Measurements from ENCODE around the gene LBP.
A peak's percentile ranks its signal among the peaks of the same experiment; 100 is the strongest.
"Not testable (repeated sequence)": the region's sequence is repeated elsewhere in the genome, so short reads cannot be mapped to it uniquely, and the experiment has no call there.

LBP gene

GRCh38 chr20:38338849-38339520 is 7.3 kb upstream of the LBP start:
- Histone ChIP-seq H3K4me1 (ENCODE audit: control insufficient read depth, insufficient read depth, low read length) (peaks cover 38% of the 10 kb centered on the region), H3K27me3 (ENCODE audit: control insufficient read depth, insufficient read depth, low read length) (no peaks in the 10 kb centered on the region), H3K27ac (ENCODE audit: low read depth, low read length) (no peak overlapping the region), H3K36me3 (ENCODE audit: control insufficient read depth, insufficient read depth, low read length) (no peaks in the 10 kb centered on the region), H3K4me3 (ENCODE audit: low read depth, low read length) (no peak overlapping the region), H3K9me3 (ENCODE audit: control insufficient read depth, insufficient read depth, low read length) (peaks cover 3% of the 10 kb centered on the region; the same call in 1 of the 2 replicates), H3K9ac (ENCODE audit: low read depth, low read length) (no peak overlapping the region)

GRCh38 chr20:38339521-38339896 is 6.8 kb upstream of the LBP start:
- H3K4me3 ChIP-seq (ENCODE audit: low read depth, low read length); H3K36me3 ChIP-seq (ENCODE audit: control insufficient read depth, insufficient read depth, low read length); H3K9me3 ChIP-seq (ENCODE audit: control insufficient read depth, insufficient read depth, low read length); H3K27ac ChIP-seq (ENCODE audit: low read depth, low read length); H3K27me3 ChIP-seq (ENCODE audit: control insufficient read depth, insufficient read depth, low read length); H3K9ac ChIP-seq (ENCODE audit: low read depth, low read length): not testable (repeated sequence)
- peaks cover 38% of the 10 kb centered on the region for H3K4me1 ChIP-seq (ENCODE audit: control insufficient read depth, insufficient read depth, low read length)

GRCh38 chr20:38339997-38340396 is 6.3 kb upstream of the LBP start:
- no peaks in the 10 kb centered on the region for H3K36me3 ChIP-seq (ENCODE audit: control insufficient read depth, insufficient read depth, low read length)
- peaks cover 3% of the 10 kb centered on the region; the same call in 1 of the 2 replicates for H3K9me3 ChIP-seq (ENCODE audit: control insufficient read depth, insufficient read depth, low read length)
- no peak overlapping the region for H3K27ac ChIP-seq (ENCODE audit: low read depth, low read length)
- no peak overlapping the region for H3K4me3 ChIP-seq (ENCODE audit: low read depth, low read length)
- no peaks in the 10 kb centered on the region for H3K27me3 ChIP-seq (ENCODE audit: control insufficient read depth, insufficient read depth, low read length)
- H3K4me1 ChIP-seq (ENCODE audit: control insufficient read depth, insufficient read depth, low read length) = peaks cover 38% of the 10 kb centered on the region
- no peak overlapping the region for H3K9ac ChIP-seq (ENCODE audit: low read depth, low read length)

DNA sequence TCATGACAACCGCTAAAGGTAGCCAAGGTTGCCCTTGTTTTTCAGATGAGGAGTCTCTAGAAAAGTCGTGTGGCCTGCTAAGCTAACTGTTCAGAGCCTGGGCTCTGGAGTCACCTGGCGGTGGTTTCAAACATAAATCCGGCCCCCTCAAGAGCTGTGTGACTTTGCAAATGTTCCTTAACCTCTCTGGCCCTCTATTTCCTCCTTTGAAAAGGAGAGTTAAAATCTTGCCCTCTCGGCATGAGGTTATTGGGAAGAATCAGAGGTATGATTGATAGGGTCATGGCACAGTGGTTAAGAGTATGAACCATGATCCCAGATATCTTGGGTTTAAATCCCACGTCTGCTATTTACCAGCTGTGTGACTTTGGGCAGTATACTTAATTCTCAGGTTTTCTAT is 5.6 kb upstream of the LBP start:
- H3K4me1 ChIP-seq (ENCODE audit: control insufficient read depth, insufficient read depth, low read length) = peaks cover 38% of the 10 kb centered on the region
- H3K9ac ChIP-seq (ENCODE audit: low read depth, low read length) = no peak overlapping the region
- H3K36me3 ChIP-seq (ENCODE audit: control insufficient read depth, insufficient read depth, low read length) = no peaks in the 10 kb centered on the region

GRCh38 chr20:38342216-38342615 is 4.1 kb upstream of the LBP start:
- Histone ChIP-seq H3K36me3 (ENCODE audit: control insufficient read depth, insufficient read depth, low read length) (no peaks in the 10 kb centered on the region), H3K4me3 (ENCODE audit: low read depth, low read length) (no peak overlapping the region; the same call in 1 of the 2 replicates), H3K4me1 (ENCODE audit: control insufficient read depth, insufficient read depth, low read length) (peaks cover 38% of the 10 kb centered on the region), H3K9me3 (ENCODE audit: control insufficient read depth, insufficient read depth, low read length) (peaks cover 3% of the 10 kb centered on the region; the same call in 1 of the 2 replicates), H3K27ac (ENCODE audit: low read depth, low read length) (peak overlapping the region; percentile 88), H3K27me3 (ENCODE audit: control insufficient read depth, insufficient read depth, low read length) (no peaks in the 10 kb centered on the region), H3K9ac (ENCODE audit: low read depth, low read length) (peak overlapping the region; percentile 48)

More for the DNA sequence above, 5.6 kb upstream of the LBP start:
- Histone ChIP-seq H3K27ac (ENCODE audit: low read depth, low read length) (no peak overlapping the region), H3K4me3 (ENCODE audit: low read depth, low read length) (no peak overlapping the region), H3K9me3 (ENCODE audit: control insufficient read depth, insufficient read depth, low read length) (peaks cover 3% of the 10 kb centered on the region; the same call in 1 of the 2 replicates), H3K27me3 (ENCODE audit: control insufficient read depth, insufficient read depth, low read length) (no peaks in the 10 kb centered on the region)

GRCh38 chr20:38342713-38343310 is 3.5 kb upstream of the LBP start:
- H3K9ac ChIP-seq (ENCODE audit: low read depth, low read length) = peak overlapping the region; percentile 16
- H3K27me3 ChIP-seq (ENCODE audit: control insufficient read depth, insufficient read depth, low read length) = no peaks in the 10 kb centered on the region
- H3K36me3 ChIP-seq (ENCODE audit: control insufficient read depth, insufficient read depth, low read length) = no peaks in the 10 kb centered on the region
- H3K4me3 ChIP-seq (ENCODE audit: low read depth, low read length) = no peak overlapping the region; the same call in 1 of the 2 replicates
- peaks cover 38% of the 10 kb centered on the region for H3K4me1 ChIP-seq (ENCODE audit: control insufficient read depth, insufficient read depth, low read length)
- peaks cover 3% of the 10 kb centered on the region; the same call in 1 of the 2 replicates for H3K9me3 ChIP-seq (ENCODE audit: control insufficient read depth, insufficient read depth, low read length)
- H3K27ac ChIP-seq (ENCODE audit: low read depth, low read length) = peak overlapping the region; percentile 88

DNA sequence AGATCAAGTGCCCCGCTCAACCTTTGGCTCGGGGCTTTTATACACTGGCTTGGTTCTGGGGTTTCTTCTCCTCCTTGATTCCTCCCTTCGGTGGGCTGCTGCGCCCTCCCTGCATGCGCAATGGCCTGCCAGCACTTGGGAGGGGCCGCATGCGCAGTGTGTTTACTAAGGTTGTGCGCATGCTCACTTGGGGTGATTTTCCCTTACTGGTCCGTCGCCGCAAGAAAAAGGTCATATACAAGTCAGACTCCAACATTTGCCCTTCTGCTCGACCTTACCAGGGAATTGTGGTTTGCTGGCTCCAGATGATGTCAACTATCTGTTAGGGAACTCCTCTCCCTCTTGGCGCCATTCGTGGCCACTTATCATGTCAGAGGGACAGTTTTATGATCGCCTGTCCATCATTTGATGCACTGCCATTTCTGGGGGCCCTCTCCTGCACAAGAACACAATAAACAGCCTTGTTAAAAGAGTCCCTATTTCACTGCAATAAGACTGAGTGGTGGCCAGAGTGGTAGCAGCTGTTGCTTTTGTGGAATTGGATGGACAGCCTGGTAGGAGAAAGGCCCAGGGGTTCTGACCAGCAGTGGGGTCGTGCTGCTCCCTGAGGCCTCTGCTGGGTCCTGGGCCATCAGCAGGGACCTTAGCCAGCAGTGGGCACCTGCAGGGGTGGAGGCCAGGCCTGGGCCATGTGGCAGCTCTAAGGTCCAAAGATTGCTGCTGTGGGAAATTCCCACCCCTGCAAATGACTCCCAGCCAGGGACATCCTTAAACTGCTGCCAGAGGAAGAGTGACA is 2.8 kb upstream of the LBP start:
- H3K9me3 ChIP-seq (ENCODE audit: control insufficient read depth, insufficient read depth, low read length) = no peaks in the 10 kb centered on the region
- H3K36me3 ChIP-seq (ENCODE audit: control insufficient read depth, insufficient read depth, low read length) = no peaks in the 10 kb centered on the region
- no peak overlapping the region for H3K4me3 ChIP-seq (ENCODE audit: low read depth, low read length)
- H3K4me1 ChIP-seq (ENCODE audit: control insufficient read depth, insufficient read depth, low read length) = peaks cover 38% of the 10 kb centered on the region
- peak overlapping the region; percentile 88 for H3K27ac ChIP-seq (ENCODE audit: low read depth, low read length)
- H3K27me3 ChIP-seq (ENCODE audit: control insufficient read depth, insufficient read depth, low read length) = no peaks in the 10 kb centered on the region
- no peak overlapping the region for H3K9ac ChIP-seq (ENCODE audit: low read depth, low read length)

DNA sequence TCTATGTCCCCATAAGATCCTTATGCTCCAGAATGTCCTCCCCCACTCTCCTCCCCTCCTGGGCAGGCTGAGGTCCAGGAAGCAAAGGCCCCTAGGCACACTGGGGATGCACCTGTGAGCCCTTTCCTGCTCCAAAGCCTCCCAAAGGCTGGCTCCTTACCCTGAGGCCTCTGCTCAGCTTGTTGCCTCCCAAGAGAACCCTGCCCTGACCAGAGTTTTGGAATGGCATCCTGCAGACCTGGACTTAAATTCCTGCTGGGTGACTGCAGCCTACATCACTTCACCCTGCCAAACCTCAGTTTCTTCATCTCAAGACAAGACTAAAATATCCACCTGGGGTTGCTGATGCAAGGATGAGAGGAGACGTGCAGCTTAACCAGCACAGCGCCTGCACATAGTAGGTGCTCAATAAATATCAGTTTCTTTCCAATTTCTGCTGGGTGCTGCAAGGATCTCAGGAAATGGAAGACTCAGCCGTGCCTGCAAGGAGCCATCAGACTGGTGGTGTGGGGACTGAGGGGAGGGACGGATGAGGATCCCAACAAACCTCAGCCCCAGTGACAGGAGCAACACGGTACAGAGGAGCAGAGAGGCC is 2.1 kb upstream of the LBP start:
- no peak overlapping the region for H3K4me3 ChIP-seq (ENCODE audit: low read depth, low read length)
- H3K9ac ChIP-seq (ENCODE audit: low read depth, low read length) = no peak overlapping the region
- no peaks in the 10 kb centered on the region for H3K27me3 ChIP-seq (ENCODE audit: control insufficient read depth, insufficient read depth, low read length)

DNA sequence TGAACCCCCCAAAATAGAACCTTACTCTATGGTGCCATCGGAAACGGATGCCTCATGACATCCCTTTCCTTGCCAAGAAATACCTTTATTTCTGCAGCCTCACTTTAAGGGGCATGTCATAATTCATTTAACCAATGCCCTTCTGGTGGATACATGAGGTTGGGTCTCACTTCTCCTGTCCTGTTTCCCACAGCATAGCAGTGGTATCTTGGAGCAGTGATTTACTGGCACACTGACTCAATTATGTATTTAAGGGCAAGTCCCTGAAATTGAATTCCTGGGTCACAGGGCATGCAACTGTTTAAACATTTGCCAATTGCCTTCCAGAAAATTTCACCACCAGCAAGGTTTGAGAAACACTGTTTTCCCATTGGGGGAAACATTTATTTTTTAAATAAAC is 639 bp upstream of the LBP start:
- Histone ChIP-seq H3K27ac (ENCODE audit: low read depth, low read length) (no peak overlapping the region), H3K9me3 (ENCODE audit: control insufficient read depth, insufficient read depth, low read length) (no peaks in the 10 kb centered on the region), H3K4me3 (ENCODE audit: low read depth, low read length) (no peak overlapping the region), H3K9ac (ENCODE audit: low read depth, low read length) (no peak overlapping the region), H3K4me1 (ENCODE audit: control insufficient read depth, insufficient read depth, low read length) (peaks cover 25% of the 10 kb centered on the region), H3K27me3 (ENCODE audit: control insufficient read depth, insufficient read depth, low read length) (no peaks in the 10 kb centered on the region), H3K36me3 (ENCODE audit: control insufficient read depth, insufficient read depth, low read length) (no peaks in the 10 kb centered on the region)

More for the DNA sequence above, 2.1 kb upstream of the LBP start:
- H3K36me3 ChIP-seq (ENCODE audit: control insufficient read depth, insufficient read depth, low read length) = no peaks in the 10 kb centered on the region
- H3K4me1 ChIP-seq (ENCODE audit: control insufficient read depth, insufficient read depth, low read length) = peaks cover 35% of the 10 kb centered on the region
- no peak overlapping the region for H3K27ac ChIP-seq (ENCODE audit: low read depth, low read length)
- no peaks in the 10 kb centered on the region for H3K9me3 ChIP-seq (ENCODE audit: control insufficient read depth, insufficient read depth, low read length)

DNA sequence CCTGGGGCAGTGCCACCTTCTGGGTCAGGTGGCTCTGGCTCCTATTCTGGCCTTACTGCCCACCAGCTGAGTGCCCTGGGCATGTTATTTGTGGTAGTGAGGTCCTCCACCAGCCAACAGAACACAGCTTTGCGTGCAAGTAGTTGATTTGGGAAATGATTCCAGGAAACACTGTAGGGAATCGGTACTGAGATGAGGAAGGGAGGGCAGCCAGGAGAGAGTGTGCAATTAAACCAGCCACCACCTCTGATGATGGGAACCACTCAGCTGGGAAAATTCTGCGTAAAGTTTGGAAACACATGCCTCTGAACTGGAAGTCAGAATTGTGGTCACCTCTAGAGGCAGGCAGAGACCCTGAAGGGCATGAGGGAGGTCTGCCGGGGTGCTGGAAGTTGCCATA is 459 bp downstream of the LBP start:
- Histone ChIP-seq H3K4me1 (ENCODE audit: control insufficient read depth, insufficient read depth, low read length) (peaks cover 19% of the 10 kb centered on the region), H3K27ac (ENCODE audit: low read depth, low read length) (no peak overlapping the region), H3K27me3 (ENCODE audit: control insufficient read depth, insufficient read depth, low read length) (no peaks in the 10 kb centered on the region), H3K9ac (ENCODE audit: low read depth, low read length) (no peak overlapping the region), H3K4me3 (ENCODE audit: low read depth, low read length) (no peak overlapping the region), H3K36me3 (ENCODE audit: control insufficient read depth, insufficient read depth, low read length) (no peaks in the 10 kb centered on the region), H3K9me3 (ENCODE audit: control insufficient read depth, insufficient read depth, low read length) (no peaks in the 10 kb centered on the region)
